ENCODE results near the gene MYO5B.
"Not testable (repeated sequence)": the region's sequence is repeated elsewhere in the genome, so short reads cannot be mapped to it uniquely, and the experiment has no call there.

Gene MYO5B

DNA sequence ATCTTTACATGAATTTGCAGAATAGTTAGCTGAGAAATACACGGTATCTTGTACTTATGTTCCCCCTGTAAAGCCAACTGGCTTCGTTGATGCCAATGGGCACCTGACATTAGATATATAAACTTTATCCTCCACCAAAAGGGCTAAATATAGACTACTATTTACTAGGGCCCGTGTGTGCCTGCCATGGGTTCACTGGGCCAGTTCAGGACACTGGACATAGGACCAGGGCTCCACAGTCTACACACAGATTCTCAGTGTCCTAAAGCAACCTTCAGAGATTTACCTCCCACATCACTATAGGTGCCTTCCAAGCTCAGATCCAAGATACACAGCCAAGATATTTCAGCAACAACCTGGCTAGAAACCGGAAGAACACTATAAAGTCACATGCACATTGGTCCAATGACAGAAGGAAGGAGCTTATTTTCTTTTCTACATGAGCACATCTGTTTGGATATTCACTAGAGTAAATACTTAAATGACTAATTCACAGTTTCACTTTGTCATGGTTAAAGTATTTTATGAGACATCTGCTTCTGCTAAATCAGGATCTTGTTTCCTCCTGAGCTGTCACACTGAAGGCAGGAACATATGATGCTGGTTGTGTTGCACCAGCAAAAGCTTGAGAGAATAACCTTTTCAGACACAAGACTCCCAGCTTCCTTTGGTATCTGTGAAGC, 95.1 kb downstream of the MYO5B start:
- DNase-seq (ENCODE audit: low spot score), result peak; percentile 29

DNA sequence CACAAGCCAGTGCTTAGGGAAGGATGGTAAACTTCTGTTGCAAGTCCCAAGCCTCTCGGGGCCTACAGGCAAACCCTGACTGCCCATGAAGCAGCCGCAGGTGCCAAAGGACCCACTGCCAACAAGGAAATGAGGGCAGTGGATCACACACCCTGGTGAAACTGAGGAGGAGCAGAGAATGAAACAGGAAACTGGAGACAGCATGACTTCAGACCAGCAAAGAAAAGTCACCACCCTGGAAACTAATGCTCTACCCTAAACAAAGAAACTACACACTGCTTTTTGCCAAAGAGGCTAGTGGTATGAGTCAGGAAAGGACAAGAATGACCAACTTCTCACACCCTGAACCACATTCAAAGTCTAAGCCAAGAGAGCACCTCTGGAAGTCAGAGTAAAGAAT, 97.2 kb downstream of the MYO5B start:
- DNase-seq (ENCODE audit: low spot score), result no peak

DNA sequence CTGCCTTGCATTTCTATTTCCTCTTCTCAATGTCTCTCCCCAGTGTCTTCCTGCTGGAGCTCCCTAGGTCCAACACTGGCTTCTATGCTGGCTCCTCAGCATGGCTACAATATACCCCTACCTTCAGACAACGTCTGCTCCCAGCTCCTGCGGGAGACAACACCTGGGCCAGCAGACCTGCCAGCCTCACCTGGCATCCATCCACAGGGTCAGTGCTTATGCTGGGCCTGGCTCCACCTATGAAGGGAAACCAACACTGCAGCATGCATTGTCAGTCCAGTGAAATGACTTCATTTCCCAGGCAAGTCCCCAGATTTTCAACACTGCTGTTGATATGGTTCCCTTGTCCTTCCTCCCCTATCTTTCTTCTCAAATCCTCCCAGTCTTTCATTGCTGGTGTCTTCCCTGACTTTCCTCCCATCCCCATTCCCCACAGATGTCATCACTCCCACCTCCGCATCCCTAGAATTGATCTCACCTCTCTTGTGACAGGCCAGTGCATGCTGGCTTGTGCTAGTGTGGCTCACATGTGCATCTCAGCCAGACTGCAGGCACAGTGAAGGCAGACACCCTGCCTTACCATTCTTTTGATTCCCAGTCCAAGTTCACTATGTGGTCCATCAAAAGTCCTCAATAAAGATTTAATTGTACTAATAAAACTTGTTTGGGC, 98.0 kb downstream of the MYO5B start:
- no peak for DNase-seq (ENCODE audit: low spot score)

DNA sequence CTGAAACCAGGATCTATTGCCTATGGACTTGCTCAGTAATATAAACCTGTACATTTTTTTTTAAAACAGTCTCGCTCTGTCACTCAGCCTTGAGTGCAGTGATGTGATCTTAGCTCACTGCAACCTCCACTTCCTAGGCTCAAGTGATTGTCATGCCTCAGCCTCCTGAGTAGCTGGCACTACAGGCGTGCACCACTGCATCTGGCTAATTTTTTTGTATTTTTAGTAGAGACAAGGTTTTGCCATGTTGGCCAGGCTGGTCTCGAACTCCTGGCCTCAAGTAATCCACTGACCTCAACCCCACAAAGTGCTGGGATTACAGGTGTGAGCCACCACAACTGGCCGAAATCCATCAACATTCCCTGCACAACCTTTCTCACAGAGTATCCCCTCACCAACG, 100.2 kb downstream of the MYO5B start:
- DNase-seq (ENCODE audit: low spot score), result not testable (repeated sequence)

DNA sequence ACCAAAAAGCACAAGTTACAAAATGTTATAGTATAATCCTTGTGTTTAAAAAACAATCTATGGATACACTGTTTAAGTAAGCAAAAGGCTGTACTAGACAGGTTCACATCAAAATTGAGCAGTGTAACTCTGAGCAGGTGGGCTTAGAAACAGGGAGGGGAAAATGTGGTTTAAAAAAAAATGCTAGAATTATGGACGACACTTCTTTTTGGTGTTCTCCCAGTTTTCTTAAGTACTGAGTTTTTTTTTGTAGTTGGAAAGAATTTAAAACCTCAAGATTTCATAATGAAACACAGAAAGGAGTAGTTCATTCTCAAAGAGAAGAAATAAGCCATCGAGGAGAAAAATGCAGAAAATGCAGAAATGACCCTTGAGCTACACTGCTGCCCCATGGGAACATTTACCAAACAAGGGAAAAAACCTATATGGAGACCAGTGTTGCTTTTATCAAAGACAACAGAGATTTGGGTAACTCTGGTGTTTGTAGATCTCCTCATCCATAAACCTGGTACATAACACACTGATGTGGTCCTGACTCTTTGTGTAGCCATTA, 100.7 kb downstream of the MYO5B start:
- no peak for DNase-seq (ENCODE audit: low spot score)

DNA sequence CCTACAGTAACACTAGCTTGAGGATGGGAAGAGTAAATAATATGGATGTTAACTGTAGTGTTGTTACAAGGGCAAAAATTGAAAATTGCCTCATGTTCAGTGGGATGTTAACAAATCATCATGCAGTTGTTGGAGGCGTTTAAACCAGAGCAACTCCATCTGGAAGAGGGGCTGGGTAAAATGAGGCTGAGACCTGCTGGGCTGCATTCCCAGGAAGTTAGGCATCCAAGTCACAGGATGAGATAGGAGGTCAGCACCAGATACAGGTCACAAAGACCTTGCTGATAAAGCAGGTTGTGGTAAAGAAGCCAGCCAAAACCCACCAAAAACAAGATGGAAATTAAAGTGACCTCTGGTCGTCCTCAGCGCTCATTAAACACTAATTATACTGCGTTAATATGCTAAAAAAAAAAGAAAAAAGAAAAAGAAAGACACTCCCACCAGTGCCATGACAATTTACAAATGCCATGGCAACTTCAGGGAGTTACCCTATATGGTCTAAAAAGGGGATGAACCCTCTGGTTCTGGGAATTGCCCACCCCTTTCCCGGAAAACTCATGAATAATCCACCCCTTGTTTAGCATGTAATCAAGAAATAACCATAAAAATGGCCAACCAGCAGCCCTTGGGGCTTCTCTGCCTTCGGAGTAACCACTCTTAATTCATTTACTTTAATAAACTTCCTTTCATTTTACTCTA, 101.4 kb downstream of the MYO5B start:
- no peak for DNase-seq (ENCODE audit: low spot score)

DNA sequence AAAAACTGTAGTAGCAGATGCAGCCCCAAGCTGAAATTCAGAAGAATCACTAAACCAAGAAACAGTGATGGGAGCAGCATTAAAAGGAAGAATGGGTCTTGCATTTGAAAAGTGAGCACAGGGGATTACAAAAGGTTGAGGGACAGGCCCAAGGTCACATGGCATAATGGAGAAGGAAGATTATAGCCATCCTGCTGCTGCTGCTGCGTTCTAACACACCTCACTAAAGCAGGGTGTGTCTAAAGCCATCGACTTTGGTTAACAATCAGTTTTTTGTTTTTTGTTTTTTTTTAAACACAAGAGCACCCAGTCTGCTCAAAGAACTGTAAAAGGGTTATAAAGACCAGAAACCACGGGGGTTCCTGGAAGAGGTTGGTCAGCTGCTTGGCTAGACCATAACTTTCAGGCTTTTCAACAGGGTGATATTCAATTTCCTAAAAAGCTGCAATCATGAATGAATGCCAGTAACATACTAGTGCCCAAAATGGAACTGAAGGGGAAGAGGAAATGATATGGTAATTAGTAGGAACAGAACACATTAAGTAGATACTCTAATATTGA, 102.6 kb downstream of the MYO5B start:
- DNase-seq (ENCODE audit: low spot score), result no peak

DNA sequence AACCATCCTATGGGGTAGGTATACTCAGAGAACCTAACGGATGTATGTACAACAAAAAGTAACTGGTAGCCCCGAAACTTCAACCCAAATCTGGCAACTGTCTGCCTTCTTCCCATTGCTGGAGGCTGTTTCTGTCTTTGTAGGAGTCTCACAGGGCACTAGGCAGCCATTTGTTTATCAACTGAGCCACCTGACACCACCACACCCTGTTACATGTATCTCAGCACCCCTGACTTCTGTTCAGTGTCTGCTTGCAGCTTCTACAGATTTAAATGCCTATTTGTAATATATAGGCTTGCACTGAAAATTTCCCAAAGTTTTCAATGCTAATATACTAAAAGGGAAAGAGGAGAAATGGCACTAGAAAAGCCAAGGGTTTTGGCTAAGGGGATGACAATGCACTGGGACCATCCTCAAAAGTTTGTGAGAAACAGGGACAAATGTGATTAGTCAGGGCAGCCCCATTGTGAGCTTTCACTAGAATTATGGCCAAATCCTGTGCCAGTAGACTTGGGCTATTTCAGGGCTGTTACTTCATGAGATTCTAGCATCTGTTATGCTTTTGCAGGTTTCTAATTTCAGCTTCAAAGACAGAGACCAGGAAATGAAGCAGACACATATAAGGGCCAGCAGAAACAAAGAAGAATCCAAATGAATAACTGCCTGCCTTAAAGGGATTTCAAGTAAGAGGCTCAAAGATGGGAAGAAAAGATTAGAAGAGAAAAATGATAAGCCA, 103.3 kb downstream of the MYO5B start:
- no peak for DNase-seq (ENCODE audit: low spot score)

DNA sequence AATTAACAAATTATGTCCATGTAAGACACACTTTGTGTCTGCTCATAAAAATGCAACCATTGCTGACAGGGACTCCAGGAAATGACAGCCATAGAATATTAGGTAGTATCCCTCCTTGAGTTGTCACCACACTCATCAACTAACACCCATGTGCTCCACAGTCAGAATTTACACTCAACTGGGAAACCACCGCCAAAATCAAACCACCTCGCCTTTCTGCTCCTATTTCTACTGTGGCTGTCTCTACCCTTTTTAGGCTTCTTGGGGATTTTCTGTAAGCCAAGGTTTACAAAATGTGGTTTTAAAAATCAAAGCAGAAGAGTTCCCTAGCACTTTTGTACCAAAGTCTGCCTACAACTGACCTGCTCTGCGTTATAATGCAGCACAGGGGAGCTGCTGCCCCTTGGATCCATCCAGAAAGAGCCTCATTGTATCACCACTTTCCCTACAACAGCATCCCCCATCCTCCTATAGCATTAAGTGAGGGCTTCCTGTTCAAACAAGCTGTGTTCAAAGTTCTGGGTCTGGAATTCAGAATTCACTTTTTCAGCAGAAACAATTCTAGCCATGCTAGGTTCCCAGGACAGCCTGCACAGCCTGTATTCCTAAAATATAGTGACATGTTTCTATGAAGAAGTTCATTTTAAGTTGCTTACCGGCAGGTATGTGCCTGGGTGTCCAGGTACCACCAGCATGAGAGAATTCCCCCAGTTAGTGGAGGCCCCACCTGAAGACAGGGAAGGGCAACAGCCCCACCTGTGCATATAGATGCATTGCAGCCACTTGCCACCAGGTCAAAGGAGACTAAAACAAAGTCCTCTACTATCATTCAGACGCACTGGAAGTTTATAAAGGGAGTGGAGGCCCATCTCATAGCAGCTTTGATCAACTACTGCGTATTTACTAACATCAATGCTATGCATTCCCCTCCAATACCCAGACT, 104.3 kb downstream of the MYO5B start:
- no peak for DNase-seq (ENCODE audit: low spot score)

DNA sequence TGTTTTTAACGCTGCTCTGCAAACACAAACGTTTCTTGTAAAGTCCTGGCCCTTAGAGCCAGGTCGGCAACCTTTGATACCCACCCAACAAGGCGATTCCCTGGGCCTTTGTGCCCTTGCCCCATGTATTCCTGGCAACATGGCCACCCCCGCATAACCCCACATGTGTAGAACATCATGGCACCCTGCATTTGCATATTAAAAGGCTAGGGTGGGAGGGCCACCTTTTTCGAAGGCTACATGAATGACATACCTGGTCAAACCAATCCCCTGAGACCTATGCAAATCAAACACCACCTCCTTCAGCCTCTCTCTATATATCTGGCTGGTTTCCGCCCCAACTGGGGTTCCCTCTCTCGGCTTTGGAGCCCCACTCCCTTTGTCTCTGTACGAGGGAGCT, 105.2 kb downstream of the MYO5B start:
- DNase-seq (ENCODE audit: low spot score), result no peak

DNA sequence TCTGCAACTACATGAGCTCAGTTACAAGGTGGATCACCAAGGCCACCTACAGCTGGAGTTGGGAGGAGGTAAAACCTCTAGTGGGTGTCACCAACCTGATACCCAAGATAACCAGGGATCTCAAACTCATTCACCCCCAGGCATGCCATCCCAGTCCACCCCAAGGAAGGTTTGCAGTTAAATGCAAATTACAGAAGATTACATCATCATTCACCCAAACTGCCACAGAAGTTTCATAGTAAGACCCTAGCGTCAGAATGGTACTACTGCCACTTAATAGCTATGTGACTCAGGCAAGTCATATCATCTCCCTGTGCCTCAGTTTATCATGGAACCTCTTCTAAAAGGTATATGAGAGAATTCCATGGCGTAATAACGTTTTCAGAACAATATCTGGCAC, 111.2 kb downstream of the MYO5B start:
- DNase-seq (ENCODE audit: low spot score), result no peak

DNA sequence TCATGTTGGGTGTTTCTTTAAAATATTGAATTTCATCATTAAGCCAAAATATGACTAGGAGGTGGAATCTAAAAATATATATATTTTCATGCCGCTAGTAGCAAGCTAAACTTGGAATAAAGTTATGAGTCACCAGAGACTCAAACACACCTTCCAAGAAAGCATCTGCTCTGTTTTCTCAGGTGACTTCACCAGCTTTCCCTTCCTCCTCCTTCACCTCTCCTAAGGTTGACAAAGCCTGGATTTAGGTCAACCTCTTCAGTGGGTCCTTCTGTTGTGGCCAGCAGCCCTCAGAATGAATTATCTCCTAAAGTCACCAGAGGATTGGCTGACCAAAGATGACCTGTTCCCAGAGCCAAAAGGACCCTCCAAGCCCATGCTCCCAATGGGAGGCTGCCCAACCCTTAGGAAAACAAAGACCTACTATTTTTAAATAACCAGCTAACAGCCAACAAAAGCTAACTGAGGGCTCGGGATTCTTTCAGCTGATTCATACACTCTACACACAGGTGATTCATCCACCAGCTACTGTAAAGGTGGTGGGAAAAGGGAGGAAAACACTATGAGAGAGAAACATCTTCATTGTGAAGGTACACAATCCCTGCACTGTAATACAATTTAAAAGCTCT, 113.9 kb downstream of the MYO5B start:
- DNase-seq (ENCODE audit: low spot score), result no peak

DNA sequence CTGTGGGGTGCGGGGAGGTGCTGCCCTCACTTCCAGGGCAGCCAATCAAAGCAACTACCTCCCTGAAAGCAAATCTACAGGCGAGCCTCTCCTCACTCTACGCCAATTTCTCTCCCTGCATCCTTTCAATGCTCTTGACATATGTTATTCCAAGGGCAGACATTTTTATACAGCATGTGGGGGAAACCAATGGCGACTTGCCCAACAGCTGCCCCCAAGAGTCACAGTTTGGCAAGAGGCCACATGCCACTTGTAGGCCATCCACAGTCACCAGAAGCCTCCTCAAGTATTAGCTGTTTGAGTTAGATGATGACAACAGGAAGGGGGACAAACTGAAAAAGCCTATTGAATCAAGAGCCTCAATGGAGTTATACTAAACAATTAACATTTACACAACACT, 114.6 kb downstream of the MYO5B start:
- peak; percentile 16 for DNase-seq (ENCODE audit: low spot score)

DNA sequence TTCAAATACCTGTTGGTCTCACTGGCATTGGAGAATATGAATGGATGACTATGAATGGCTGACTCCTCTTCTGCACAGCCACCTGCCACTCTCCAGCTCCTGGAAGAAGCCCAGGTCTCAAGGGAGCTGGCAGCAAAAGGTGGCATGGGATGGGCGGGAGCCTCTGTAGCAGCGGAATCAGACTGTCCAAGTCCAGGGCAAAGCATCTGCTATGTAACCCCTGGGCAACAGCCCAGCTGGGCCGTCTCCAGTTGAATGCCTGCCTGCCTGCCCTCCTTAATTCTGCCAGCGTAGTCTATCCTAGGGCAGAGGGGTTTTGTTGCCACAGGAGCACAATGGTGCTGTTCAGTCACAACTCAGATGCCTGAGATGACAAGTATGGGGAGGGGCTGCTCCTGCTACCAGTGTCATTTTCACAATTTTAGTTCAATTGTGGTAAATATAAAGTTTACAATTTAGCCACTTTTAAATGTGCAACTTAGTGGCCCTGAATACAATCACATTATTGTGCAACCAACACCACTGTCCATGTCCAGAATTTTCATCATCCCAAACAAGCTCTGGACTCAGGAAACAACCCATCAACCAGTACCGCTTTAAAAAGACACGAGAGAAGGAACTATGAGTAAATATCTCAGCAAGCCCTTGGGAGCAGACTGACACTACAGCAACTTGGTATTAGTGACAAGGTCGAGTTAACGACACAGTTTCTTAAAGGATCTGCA, 115.2 kb downstream of the MYO5B start:
- DNase-seq (ENCODE audit: low spot score), result peak; percentile 82

DNA sequence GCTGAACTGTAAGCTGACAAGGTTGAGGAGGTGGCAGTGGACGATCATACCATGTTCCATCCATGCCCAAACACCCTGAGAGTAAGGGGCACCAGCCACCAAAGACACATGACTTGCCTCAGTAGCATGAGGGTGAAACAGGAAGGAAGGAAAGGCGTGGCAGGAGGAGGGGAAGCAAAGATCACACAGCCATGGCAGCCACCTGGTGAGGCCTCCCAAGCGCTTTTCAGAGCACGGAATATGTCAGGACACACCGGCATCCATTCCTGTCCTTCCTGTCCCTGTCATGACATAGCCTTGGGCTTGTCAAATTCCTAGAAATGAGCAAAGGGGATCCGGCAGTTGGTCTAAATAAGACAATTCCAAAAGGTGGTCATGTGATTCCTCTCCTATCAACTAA, 118.7 kb downstream of the MYO5B start:
- DNase-seq (ENCODE audit: low spot score), result no peak

DNA sequence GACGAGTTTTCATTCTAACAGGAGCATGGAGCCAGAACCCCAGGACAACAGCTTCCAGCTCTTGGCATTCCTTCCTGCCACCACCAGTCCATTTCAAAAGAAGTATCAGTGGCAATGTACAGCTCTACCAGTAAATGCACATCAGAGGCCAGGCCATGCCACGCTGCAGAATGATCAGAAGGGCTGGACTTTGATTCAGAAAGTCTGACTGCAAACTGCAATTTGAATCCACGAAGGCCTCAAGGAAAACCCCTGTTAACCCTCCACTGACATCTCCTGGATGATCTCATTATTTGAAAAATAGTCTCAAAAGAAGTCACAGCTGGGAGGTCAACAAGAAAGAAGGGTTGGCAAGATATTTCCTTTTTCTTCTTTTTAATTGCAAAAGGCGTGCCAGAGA, 119.2 kb downstream of the MYO5B start:
- DNase-seq (ENCODE audit: low spot score), result no peak

DNA sequence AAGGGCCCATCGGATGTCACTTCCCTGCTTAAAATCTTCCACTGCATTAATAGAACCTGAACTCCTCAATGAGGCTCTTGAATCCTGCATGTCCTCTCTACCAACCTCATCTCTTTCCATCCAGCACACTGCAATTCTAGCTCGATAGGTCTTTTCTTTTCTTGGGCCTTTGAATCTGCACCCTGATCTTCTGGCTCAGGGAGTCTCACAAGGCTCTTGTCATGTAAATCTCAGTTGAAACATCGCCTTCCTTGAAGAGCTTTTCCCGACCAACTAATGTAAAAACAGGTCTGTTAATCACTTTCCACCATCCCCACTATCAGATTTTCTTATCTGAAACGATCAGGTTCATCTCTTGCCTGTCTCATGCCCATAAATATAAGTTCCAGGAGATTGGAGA, 120.5 kb downstream of the MYO5B start:
- DNase-seq (ENCODE audit: low spot score), result no peak

DNA sequence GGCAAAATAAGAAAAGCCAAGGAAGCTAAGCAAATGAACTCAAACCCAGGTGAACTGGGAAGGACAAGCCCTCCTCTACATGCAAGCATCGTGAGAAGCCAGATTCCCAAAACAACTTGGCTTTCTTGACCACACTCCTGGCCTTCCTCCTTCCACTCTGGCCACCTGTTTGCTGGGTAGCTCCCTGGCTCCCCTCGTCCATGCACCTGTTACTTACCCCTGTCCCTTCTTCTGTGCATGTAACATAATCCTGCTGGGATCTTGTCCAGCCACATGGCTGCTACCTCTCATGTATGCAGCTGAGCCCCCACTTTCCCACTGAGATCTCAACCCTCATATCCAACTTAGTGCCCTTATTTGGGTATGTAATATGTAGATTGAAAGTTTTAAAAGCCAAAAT, 121.6 kb downstream of the MYO5B start:
- DNase-seq (ENCODE audit: low spot score), result no peak

DNA sequence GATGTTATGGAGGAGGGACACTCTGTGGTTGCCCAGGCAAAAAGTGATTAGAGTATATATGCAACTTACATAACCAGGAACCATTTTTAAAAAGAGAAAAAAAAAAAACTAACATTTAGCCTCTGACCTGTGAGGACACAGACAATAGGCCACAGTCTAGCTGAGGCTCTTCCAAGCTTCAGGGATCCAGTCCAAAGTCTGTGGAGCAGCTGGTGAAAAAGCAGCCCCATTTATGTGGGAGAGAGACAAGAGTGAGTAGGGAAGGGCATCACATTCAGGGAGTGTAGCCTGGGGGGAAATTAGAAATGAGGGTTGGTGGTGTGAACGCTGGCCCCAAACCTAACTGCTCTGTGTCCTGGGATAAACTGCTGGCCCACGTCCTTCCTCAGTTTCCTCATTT, 122.8 kb downstream of the MYO5B start:
- DNase-seq (ENCODE audit: low spot score), result no peak

DNA sequence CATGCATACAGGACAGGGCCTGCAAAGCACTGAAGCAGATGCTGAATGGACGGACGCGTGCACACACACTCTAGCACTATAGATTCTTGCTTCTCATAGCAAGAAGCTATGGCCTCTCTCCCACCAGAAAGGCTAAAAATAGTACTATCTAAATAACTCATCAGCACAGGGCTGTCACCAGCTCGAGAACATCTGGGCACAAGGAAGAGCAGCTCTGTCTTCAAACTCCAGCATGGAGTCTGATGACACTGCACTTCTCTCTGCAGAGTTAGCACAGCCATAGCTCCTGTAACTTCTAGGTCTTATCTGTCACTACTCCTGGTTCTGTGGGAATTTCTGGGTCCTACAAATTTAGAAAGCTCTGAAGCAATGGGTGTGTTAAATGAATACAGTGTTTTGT, 123.5 kb downstream of the MYO5B start:
- no peak for DNase-seq (ENCODE audit: low spot score)

All from Ammon's horn (tissue), 1 donor.